PFSK-1 (cell line): Measurements from ENCODE around the gene ZFAND3.

Experiments
- POLR2AphosphoS5 ChIP-seq: IDR thresholded peaks from 2 replicates; pipeline ENCODE4 v1.6.1; 2012; ENCODE audit warnings: low read depth, mild to moderate bottlenecking, control low read depth, low read length, moderate library complexity
- TAF1 ChIP-seq: IDR thresholded peaks from 2 replicates; pipeline ENCODE4 v1.6.1; 2012; ENCODE audit warnings: low read length, control low read depth, borderline replicate concordance; ENCODE audit not compliant: insufficient read depth

DNA sequence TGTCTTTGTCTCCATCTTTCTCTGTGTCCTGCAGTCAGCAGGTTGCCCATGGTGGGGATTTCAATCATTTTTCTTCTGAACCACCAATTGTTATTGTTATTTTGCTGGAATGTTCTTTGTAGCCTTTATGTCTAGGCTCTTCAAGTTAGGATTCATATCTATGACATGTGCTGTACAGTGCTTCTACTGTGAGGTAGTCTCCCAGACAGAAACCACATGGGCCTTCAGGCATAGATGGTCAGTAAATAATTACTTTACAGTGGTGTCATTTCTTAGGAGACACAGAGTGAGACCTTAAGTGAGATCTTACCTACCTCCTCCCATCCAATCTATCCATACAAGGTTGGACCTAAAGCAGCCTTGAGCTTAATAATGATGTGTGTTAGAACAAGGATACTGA is 265.5 kb downstream of the ZFAND3 start:
- TF ChIP-seq TAF1 (no peak), POLR2AphosphoS5 (no peak)
